ENCODE data around the gene TSPYL4.

TSPYL4 gene

DNA sequence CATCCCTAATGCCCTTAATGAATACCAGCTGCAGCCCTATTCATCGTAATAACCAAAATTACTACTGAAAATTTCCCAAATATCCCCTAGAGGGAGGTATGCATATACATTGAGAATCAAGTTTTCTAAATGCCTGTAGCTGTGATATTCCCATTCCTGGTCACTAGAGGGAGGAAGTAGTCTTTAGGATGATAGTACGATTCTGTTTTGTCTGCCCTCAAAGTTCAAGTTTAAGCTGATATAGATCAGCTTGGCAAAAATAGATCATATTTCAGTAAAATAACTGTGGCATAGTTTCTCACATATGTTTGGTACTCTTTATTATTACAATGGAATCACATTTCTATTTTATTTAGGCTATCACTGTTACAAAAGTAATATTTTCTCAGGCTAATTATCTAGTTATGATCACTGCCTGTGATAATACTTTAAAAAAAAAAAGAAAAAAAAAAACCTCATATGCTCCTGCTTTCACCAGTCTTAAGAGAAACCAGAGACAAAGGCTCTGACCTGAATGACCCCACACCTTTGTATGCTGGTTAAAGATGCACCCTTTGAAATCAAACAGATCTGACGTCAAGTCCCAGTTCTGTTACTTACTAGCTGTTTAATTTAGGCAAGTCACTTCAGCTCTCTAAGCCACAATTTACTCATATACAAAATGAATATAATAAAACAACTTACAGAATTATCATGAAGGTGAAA lies 14.9 kb upstream of the TSPYL4 start:
- DNase-seq (ENCODE audit: low spot score) = peak; percentile 47

DNA sequence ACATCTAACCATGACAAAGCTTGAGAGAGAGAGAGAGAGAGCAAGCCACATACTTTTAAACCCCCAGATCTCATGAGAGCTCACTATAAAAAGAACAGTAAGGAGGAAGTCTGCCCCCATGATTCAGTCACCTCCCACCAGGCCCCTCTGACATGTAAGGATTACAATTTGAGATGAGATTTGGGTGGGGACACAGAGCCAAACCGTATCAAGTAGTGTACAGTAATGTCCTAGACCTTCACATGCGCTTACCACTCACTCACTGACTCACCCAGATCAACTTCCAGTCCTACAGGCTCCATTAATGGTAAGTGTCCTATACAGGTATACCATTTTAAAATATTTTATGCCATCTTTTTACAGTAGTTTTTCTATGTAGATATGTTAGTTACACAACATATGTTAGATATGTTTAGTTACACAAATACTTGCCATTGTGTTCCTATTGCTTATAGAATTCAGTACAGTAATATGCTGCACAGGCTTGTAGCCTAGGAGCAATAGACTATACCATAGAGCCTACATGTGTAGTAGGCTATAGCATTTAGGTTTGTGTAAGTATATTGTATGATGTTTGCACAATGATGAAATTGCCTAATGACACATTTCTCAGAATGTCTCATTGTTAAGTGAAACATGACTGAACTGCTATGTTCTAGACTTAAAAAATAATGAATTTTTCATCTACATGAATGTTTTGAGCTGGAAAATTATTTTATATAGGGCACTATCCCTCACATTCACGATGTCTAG lies 14.1 kb upstream of the TSPYL4 start:
- no peak for DNase-seq (ENCODE audit: low spot score)

DNA sequence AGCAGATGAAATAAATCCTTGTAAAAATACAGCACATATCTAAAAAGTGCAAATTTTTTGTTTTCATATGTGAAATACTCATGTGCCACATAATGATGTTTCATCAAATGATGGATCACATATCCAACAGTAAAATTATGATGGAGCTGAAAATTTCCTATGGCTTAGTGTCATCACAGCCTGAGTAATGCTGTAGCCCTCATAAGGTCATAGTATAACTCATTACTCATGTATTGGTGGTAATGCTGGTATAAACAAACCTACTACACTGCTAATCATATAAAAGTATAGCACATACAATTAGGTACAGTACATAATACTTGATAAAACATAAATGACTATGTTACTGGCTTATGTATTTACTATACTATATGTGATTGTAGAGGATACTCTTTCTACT lies 12.9 kb upstream of the TSPYL4 start:
- no peak for DNase-seq (ENCODE audit: low spot score)

DNA sequence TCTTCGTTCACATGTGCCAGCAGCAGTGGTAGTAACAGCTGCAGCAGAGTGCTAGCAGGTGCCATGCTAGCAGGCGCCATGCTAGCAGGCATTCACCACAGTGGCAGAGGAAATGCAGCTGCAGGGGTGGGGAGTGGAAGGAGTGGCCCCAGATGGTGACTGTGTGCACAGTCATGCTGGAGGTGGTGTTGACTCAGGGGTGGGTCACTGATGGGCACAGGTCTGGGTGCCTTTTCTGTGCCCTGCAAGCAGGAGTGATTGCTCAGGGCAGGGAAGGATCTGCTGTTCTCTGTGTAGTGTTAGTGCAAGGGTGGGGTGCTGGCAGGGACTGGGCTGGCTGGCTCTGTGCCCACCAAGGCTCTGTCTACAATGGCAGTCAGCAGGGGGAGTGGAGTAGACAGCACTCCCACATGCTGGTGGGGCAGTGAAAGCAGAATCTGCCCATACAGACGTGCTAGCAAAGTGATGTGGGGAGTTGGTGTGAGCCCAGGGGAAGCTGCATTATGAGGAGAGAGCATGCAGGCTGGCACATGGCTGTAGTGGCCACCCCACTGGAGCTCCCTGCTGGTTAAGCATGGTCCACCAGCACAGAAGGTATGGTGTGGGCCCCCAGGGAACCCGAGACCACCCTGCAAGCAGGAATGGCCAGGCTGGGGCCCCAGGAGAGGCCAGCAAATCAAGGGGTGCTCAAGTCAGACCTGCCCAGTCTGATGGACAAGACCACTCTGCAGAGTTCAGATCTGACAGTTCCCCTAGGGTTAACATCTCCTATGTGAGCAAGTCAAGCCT lies 11.4 kb upstream of the TSPYL4 start:
- DNase-seq (ENCODE audit: low spot score) = no peak

DNA sequence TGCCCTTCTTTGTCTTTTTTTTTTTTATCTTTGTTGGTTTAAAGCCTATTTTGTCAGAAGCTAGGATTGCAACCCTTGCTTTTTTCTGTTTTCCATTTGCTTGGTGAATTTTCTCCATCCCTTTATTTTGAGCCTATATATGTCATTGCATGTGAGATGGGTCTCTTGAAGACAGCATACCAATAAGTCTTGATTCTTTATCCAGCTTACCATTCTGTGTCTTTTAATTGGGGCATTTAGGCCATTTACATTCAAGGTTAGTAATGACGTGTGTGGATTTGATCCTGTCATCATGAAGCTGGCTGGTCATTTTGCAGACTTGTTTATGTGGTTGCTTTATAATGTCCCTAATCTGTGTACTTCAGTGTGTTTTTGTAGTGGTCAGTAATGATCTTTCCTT lies 9.5 kb upstream of the TSPYL4 start:
- no peak for DNase-seq (ENCODE audit: low spot score)

DNA sequence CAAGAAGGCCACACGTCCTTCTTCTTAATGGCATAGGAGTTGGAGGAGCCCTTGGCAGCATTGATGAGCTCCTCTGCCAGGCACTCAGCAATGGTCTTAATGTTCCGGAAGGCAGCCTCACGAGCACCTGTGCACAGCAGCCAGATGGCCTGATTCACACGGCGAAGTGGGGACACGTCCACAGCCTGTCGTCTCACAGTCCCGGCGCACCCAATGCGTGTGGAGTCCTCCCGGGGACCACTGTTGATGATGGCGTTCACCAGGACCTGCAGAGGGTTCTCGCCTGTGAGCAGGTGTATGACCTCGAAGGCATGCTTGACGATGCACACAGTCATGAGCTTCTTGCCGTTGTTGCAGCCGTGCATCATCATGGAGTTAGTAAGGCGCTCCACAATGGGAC lies 4.6 kb upstream of the TSPYL4 start:
- DNase-seq (ENCODE audit: low spot score) = no peak

DNA sequence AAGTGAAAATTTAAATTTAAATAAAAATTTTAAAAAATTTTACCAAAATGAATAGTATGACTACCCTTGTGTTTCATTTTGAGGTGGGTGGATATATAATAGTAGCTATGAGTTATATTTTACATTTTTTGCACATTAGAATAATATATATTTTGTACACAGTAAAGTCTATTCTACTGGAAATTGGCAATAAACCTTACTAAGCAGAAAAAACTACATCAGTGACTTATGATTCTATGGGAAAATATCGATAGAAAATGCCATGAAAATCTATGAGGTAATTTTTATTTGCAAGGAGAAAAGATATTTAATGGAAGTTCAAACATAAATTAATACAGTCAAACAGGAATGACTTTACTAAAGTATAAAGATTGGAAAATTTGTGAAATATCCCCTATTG lies 2.8 kb upstream of the TSPYL4 start:
- DNase-seq (ENCODE audit: low spot score) = no peak

DNA sequence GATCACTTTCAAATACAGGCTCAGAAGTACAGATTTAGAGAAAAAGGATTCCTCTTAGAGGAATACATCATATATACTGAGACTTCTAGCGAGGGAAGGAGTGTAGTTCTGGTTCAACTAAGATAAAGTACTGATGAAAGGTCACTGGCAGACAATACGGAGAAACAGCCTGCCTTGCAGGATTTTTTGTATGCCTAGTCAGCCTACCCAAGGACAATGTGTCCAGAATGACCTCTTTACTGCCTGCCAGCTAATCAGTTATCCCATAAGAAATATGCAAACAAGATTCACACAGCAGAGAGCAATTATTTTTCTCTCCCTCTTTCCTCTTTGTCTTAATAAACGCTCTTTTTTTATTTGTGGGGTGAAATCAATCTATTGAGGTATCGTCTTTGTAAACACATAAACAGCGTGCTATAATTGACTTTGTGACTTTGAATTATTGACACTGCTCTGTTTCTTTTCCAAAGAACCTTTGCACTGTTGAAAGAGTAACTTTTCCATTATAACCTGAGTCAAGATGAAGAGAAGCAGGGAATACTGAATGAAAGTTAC lies 1.4 kb upstream of the TSPYL4 start:
- peak; percentile 20 for DNase-seq (ENCODE audit: low spot score)

DNA sequence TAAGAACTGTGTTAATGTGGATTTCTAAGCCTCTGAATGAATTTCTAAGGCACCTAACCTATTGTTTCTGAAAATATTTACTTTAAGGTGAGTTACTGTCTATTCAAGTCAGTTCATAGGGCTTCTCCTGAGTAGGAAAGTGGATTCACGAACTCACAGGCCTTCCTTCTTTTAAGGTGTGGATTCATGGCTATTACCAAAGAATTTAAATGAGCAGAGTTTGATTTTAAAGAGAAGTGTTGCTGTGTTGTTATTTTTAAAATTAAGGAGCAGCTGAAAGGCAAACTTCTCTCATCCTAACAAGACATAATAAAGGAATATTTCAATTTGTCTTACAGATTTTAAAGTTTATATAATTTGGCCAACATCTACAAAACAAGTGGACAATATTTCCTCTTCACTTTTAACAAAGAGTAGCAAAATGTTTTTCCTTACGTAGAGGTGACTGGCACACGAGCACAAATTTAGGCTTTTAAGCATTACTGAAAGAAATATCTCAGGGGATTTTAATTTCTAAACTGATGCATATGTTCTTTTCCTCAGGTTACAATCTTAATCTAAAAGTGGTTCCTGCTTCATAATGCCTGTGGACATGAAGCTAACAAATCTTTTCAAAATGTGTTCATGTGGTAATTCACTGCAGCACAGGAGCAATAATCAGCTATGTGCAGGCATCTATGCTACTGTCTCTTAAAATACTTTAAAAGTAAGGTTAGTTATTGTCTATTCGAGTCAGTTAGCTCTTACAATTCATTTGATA lies 602 bp upstream of the TSPYL4 start:
- no peak for DNase-seq (ENCODE audit: low spot score)

DNA sequence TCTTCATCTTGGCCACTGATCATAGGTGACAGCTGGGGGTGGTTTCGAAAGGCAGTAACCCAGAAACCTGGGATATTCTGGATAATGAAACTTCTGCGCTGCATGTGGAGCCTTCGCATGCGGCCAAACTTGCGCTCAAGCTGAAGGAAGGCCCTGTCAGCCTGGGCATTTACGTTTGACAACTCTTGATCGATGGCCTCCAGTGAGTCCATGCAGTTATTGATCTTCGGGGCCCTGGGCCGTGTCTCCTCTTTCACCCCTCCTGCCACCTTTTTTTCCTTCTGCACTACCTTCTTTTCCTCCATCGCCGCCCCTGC lies 729 bp downstream of the TSPYL4 start:
- DNase-seq (ENCODE audit: low spot score) = no peak

DNA sequence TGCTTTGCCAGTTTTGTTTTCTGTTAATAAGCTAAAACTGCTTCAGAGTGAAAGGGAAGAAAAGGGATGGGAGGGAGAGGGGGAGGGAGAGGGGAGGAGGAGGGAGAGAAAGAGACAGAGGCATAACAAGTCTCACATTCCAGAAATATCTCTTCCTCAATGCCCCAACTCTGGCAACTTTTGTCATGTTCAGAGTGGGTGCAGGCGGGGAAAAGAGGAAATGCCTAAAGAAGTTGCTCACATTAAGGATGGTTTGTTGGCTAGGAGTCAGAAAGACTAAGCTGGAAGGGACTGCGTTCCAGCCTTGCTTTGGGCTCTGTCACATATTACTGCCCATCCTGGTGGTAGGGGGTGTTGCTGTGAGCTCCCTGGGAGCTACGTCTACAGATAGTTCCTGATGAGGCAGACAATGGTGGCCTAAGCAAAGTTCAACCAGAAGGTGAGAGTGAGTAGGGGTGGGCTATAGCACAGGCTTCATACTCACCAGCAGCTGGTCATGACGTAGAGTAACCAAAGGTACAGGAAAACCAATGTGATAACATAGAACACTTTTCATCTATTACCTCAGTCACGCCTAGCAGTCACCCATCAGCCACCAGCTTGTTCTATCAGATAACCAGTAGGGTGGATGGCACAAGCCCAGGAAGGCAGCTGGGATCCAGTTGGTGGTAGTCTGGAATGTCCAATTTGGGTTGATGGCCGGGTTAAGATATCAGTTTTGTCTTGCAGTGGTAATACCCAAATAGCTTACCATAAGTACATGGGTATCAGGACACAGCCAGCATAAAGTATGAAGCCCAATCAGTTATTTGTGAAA lies 2.1 kb downstream of the TSPYL4 start:
- no peak for DNase-seq (ENCODE audit: low spot score)

DNA sequence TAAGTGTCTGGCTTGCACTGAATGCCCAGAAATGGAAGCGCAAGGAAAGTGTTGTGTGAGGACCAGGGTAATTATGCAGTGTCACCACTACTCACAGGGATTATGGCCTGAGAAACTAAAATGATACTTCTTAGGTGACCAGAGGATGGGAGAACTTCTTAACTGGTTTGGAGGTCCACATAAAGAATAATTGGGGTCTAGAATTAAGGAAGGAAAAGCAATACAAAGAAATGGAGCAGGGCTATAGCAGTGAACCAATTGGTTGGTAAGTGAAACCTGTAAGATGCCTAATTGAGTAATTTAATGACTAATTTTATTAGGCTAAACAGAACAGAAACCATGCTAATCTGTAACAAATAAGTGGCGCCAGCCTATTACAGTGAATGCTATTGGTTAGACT lies 5.3 kb downstream of the TSPYL4 start:
- DNase-seq (ENCODE audit: low spot score) = no peak

DNA sequence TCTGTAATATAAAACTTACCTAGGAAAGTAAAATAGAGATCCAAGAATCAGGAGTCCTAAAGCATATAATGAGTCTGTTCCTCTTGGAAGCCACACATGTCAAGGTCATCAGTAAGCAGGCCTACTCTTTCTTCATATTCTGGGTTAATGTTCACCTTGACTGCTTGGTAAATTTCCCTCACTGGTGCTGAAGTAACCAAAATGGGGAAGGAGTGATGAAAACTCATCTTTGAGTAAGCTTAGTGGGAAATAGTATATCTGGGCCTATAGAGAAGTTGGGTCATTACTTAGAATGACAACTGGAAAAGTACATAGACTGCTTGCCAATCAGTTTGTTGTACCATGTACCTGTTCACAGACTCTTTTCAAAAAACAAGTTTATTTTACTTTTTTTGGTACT lies 6.6 kb downstream of the TSPYL4 start:
- DNase-seq (ENCODE audit: low spot score) = peak; percentile 19

DNA sequence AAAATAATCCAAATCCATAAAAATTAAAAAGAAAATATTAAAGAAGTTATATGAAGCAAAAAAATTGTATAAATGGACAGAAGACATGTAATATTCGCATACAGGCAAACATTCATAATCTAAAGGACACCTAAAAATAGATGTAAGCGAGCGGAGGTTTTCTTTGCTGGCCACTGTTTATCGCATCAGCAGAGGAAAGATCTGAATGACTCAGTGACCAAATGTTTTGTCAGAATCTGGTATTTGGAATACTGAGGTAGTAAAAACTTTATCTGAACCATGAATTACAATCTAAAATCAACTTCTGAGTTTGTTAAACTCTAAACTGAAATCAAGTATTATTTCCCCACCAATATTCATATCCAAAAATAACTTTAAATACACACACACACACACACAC lies 7.8 kb downstream of the TSPYL4 start:
- no peak for DNase-seq (ENCODE audit: low spot score)

DNA sequence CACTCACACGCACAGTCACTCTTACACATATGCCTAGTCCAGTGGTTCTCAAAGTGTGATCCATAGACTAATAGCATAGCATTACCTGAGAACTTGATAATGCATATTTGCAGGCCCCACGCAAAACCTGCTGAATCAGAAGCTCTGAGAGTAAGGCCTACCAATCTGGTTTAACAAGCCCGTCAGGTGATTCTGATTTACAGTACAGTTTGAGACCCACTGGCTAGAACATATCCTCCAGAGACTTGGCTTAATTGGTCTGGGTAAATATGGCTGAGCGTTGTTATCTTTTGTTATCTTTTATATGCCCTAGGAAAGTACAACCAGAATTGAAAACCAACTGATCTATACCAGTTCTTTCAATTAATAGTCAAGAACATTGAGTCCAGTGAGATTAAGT lies 9.6 kb downstream of the TSPYL4 start:
- DNase-seq (ENCODE audit: low spot score) = no peak

DNA sequence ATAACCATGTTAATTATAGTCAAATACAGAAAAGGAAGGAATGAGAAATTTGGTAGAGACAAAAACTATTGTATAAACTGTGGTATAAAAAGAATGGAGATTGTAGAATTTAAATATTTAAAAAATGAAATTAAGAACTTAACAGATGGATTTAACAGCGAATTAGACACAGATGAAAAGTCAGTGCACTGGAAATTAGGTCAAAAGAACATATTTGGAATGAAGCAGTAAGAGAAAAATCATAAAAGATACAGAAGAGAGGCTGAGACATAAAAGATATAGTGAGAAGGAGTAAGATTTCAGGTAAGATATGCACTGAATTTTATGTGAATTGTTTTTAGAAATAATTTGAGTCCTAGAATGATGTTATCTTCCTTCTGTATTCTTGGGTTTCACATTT lies 14.0 kb downstream of the TSPYL4 start:
- DNase-seq (ENCODE audit: low spot score) = no peak

DNA sequence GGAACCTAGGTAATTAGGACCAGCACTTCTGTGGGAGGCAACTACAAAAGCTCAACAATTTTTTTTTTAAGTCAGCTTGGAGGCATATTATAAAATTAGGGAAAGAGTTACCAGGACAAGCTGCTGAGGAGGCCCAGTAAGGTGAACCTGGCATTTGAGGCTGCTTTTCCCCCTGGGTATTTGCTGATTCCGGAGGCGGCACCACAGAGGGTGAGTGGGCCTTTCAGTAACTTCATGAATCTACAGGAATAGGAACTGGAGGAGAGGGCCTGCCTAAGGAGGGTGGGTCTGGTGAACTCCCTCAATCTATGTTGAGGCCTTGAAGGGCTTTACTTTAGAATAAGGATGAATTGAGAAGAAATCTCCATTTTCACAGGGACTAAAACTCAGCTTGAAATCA lies 14.6 kb downstream of the TSPYL4 start:
- DNase-seq (ENCODE audit: low spot score) = no peak

DNA sequence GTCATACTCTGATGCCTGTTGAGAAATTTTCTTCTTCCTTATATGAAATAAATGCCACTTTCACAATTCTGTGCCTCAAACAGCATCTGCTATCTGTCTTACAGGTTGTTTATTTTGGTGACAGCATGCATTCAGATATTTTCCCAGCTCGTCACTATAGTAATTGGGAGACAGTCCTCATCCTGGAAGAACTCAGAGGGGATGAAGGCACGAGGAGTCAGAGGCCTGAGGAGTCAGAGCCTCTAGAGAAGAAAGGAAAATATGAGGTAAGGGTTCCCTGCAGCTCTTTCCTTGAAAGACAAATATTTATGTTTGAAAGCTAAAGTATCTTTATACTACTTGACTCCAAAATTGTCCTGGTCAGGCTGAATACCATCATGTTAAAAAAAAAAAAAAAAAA lies 15.8 kb downstream of the TSPYL4 start:
- no peak for DNase-seq (ENCODE audit: low spot score)

DNA sequence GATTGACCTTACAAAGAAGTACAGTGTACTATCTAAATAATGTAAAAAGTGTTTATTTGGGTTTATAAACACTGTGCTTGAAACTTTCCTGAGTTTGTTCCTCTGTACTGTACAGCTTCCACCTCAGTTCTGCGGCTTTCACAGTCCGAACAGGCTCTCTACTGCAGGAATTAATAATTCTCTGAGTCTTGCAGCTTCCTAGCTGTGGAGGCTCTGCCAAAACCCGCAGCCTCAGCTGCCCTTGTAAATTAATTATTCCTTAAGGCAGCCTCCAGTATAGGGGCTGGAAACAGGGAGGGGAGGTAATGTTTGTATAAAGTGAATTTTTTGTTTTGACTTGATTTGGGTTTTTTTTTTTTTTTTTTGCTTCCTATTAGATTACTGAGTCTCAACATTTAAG lies 19.2 kb downstream of the TSPYL4 start:
- no peak for DNase-seq (ENCODE audit: low spot score)

DNA sequence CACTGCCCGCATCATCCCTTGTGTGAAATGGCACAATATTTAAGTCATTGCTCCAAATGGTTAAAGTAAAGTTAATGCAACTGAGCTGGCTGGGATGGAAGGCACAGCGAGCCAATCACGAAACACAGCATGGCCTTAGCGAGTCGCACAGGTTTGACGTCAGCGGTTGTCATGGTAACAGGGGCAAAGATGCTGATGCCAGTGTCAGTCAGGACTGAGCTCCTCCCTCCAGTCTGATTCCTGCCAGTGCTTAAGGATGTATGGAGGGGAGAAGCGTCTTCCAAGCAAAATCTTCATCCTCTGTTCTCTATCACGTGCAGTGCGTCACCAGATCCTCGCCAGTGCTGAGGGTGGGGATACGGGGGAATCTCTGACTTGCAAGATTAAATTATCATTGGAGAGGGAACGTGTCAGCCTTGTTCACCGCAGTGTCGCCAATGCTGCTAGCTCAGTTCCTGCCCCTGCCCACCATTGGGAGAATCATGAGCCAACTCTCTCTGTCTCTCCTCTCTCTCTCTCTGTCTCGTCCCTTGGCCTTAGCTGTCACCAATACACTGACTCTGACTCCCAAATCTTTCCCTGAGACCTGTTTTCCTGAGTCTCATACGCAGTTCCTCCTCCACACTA lies 24.5 kb downstream of the TSPYL4 start:
- peak; percentile 6 for DNase-seq (ENCODE audit: low spot score)

DNA sequence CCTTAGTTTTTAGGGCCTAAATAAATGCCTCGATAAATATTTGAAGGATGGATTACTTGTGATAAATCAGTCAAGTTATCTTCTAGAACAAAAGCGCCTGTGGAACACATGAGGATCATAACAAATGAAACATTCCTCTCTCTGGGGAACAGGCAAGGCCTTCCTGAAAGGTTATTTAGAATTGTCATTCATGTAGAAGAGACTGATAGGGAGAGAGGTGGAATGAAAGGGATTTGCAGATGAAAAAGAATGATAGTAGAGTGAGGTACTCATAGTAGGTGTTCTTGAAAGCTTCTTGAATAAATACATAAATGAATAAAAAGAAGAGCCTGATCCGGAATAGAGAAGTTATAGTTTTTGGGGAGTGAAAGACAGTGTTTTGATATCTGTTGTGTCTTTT lies 30.5 kb downstream of the TSPYL4 start:
- no peak for DNase-seq (ENCODE audit: low spot score)
